Panc1 (cell line): ENCODE measurements around the gene TFDP2.
"Not testable (repeated sequence)": the region's sequence is repeated elsewhere in the genome, so short reads cannot be mapped to it uniquely, and the experiment has no call there.

Experiments used
- CTCF ChIP-seq: fragments of 450-650 bp; IDR thresholded peaks from 2 replicates; pipeline ENCODE4 v1.5.1; 2017; ENCODE audit warnings: mild to moderate bottlenecking
- REST ChIP-seq, 2 experiments: IDR thresholded peaks; 2 replicates each; pipeline ENCODE4 v1.6.1; 2011 to 2012; ENCODE audit warnings: low read depth in 2 of 2, control low read depth in 1 of 2, low read length in 1 of 2, mild to moderate bottlenecking in 1 of 2, moderate library complexity in 1 of 2; ENCODE audit not compliant: insufficient read depth in 1 of 2
- SIN3A ChIP-seq: IDR thresholded peaks from 2 replicates; pipeline ENCODE4 v1.6.1; 2012; ENCODE audit warnings: low read depth, mild to moderate bottlenecking, low read length, moderate library complexity, borderline replicate concordance; ENCODE audit not compliant: insufficient read depth

DNA sequence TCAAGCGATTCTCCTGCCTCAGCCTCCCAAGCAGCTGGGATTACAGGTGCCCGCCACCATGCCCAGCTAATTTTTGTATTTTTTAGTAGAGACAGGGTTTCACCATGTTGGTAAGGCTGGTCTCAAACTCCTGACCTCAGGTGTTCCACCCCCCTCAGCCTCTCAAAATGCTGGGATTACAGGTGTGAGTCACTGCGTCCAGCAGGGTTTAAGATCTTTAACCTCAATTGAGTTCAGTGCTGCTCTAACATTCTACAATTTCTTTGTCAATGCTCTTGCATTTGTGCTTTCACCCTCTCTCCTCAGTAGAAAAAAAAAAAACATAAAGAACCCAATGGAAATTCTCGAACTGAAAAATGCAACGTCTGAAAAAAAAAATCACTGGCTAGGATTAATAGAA, 60.4 kb downstream of the TFDP2 start:
- TF ChIP-seq CTCF; SIN3A; REST (IDR thresholded peaks at IDR 0.05; ENCODE audit: insufficient read depth in 1 of 2, low read depth in 2 of 2, low read length in 1 of 2): not testable (repeated sequence)
